IMR-90 (cell line): ENCODE results near the gene RCL1. TPM values are rescaled to one million over a fixed set of nuclear protein-coding genes. Genes with fewer than 3 reads are reported as not detected.

ENCODE experiments used
- ATAC-seq: fragments of 200-7000 bp; cut with Tn5 transposase; 2 replicates; pipeline ENCODE4 v1.9.1; 2020; ENCODE audit warnings: low read depth, mild to moderate bottlenecking, moderate library complexity
- BruUV-seq: library from RNA; stranded (reverse); fragments of 400-500 nt; replicated peaks from 2 replicates; lab custom pipeline; 2021; lab: Mats Ljungman, UMichigan
- CTCF ChIA-PET: fragments of 300-600 bp; formaldehyde crosslinking; extraction: SDS; loops from one replicate; lab custom pipeline; 2021; ENCODE audit warnings: antibody characterized with exemption; lab: Yijun Ruan, JAX
- POLR2A ChIA-PET: fragments of 300-600 bp; sonication (Branson Sonifier 250); formaldehyde crosslinking; loops from one replicate; lab custom pipeline; 2022; ENCODE audit warnings: antibody characterized with exemption; ENCODE audit not compliant: unreplicated experiment; lab: Charles Lee
- DNase-seq: peaks from one replicate; pipeline ENCODE4 v3.0.0; 2013
- H2AFZ ChIP-seq: replicated peaks from 2 replicates; pipeline ENCODE3; 2013; ENCODE audit warnings: low read length, mild to moderate bottlenecking; ENCODE audit not compliant: poor library complexity
- H2AK5ac ChIP-seq: 2 replicates; pipeline ENCODE4 v1.6.1; 2013; ENCODE audit warnings: low read depth, low read length, inconsistent platforms
- H2AK9ac ChIP-seq: replicated peaks from 2 replicates; pipeline ENCODE3; 2013; ENCODE audit warnings: mild to moderate bottlenecking, low read depth, low read length, moderate library complexity; ENCODE audit not compliant: poor library complexity
- H2BK120ac ChIP-seq: 2 replicates; pipeline ENCODE4 v1.6.1; 2013; ENCODE audit warnings: low read depth, low read length, inconsistent platforms
- H2BK15ac ChIP-seq: 3 replicates; pipeline ENCODE4 v1.6.1; 2013; ENCODE audit warnings: low read depth, low read length, inconsistent platforms
- H2BK20ac ChIP-seq: 2 replicates; pipeline ENCODE4 v1.6.1; 2013; ENCODE audit warnings: low read depth, mild to moderate bottlenecking, inconsistent platforms, low read length, moderate library complexity
- H2BK5ac ChIP-seq: 2 replicates; pipeline ENCODE4 v1.6.1; 2013; ENCODE audit warnings: mild to moderate bottlenecking, low read depth, low read length, inconsistent platforms; ENCODE audit not compliant: poor library complexity, severe bottlenecking
- H3K14ac ChIP-seq: replicated peaks from 2 replicates; pipeline ENCODE4 v1.6.1; 2013; ENCODE audit warnings: low read depth, low read length, inconsistent platforms
- H3K18ac ChIP-seq: 2 replicates; pipeline ENCODE4 v1.6.1; 2013; ENCODE audit warnings: low read depth, low read length, control low read depth
- H3K23ac ChIP-seq: 2 replicates; pipeline ENCODE4 v1.6.1; 2013; ENCODE audit warnings: low read depth, low read length, inconsistent platforms
- H3K27ac ChIP-seq: 2 replicates; pipeline ENCODE4 v1.5.1; 2013; ENCODE audit warnings: mild to moderate bottlenecking, control low read depth, low read length; ENCODE audit not compliant: insufficient read depth
- H3K27me3 ChIP-seq: 2 replicates; pipeline ENCODE4 v1.6.1; 2013; ENCODE audit warnings: low read length; ENCODE audit not compliant: control insufficient read depth, insufficient read depth
- H3K36me3 ChIP-seq: 2 replicates; pipeline ENCODE4 v1.6.1; 2013; ENCODE audit warnings: low read length, mixed read lengths; ENCODE audit not compliant: control insufficient read depth, insufficient read depth
- H3K4ac ChIP-seq: 2 replicates; pipeline ENCODE4 v1.6.1; 2013; ENCODE audit warnings: low read depth, low read length, inconsistent platforms
- H3K4me1 ChIP-seq: 2 replicates; pipeline ENCODE4 v1.6.1; 2013; ENCODE audit warnings: low read length, mixed read lengths; ENCODE audit not compliant: control insufficient read depth, insufficient read depth
- H3K4me2 ChIP-seq: 2 replicates; pipeline ENCODE4 v1.6.1; 2013; ENCODE audit warnings: low read depth, mild to moderate bottlenecking, control low read depth, low read length, moderate library complexity
- H3K4me3 ChIP-seq: 2 replicates; pipeline ENCODE4 v1.5.1; 2013; ENCODE audit warnings: low read depth, mild to moderate bottlenecking, control low read depth, low read length, moderate library complexity; ENCODE audit not compliant: insufficient read depth
- H3K56ac ChIP-seq: 2 replicates; pipeline ENCODE4 v1.6.1; 2013; ENCODE audit warnings: low read length, inconsistent platforms; ENCODE audit not compliant: insufficient read depth; ENCODE audit errors: extremely low read depth
- H3K79me1 ChIP-seq, 2 experiments: 2 replicates each; pipeline ENCODE4 v1.6.1; 2013; ENCODE audit warnings: low read length in 2 of 2, inconsistent platforms in 1 of 2, low read depth in 1 of 2
- H3K9ac ChIP-seq: 2 replicates; pipeline ENCODE4 v1.6.1; 2013; ENCODE audit warnings: low read depth, low read length, control low read depth
- H3K9me1 ChIP-seq: 2 replicates; pipeline ENCODE4 v1.6.1; 2013; ENCODE audit warnings: low read length, inconsistent platforms; ENCODE audit not compliant: insufficient read depth
- H3K9me3 ChIP-seq: 2 replicates; pipeline ENCODE4 v1.6.1; 2013; ENCODE audit warnings: low read length; ENCODE audit not compliant: control insufficient read depth, insufficient read depth
- H4K20me1 ChIP-seq: 2 replicates; pipeline ENCODE4 v1.6.1; 2013; ENCODE audit warnings: low read length, inconsistent platforms; ENCODE audit not compliant: insufficient read depth
- H4K5ac ChIP-seq: 2 replicates; pipeline ENCODE4 v1.6.1; 2013; ENCODE audit warnings: mild to moderate bottlenecking, low read depth, low read length, control low read depth
- H4K8ac ChIP-seq, 2 experiments: 2 replicates each; pipeline ENCODE4 v1.6.1; 2013; ENCODE audit warnings: low read depth in 2 of 2, low read length in 2 of 2, control low read depth in 1 of 2, inconsistent platforms in 1 of 2
- H4K91ac ChIP-seq: 2 replicates; pipeline ENCODE4 v1.6.1; 2013; ENCODE audit warnings: low read depth, low read length, inconsistent platforms; ENCODE audit not compliant: insufficient read depth
- BHLHE40 ChIP-seq: fragments of 150-350 bp; IDR thresholded peaks from 2 replicates; pipeline ENCODE4 v1.6.1; 2016; ENCODE audit warnings: mild to moderate bottlenecking, low read depth, low read length
- CEBPB ChIP-seq: IDR thresholded peaks from 2 replicates; pipeline ENCODE4 v1.6.1; 2012; ENCODE audit warnings: low read depth, low read length, improper control_type of control experiment
- CHD1 ChIP-seq: IDR thresholded peaks from 2 replicates; pipeline ENCODE4 v1.6.1; 2012; ENCODE audit warnings: low read depth, low read length, improper control_type of control experiment
- FOS ChIP-seq: fragments of 150-350 bp; IDR thresholded peaks from 2 replicates; pipeline ENCODE4 v1.6.1; 2016; ENCODE audit warnings: low read depth, low read length
- MAFK ChIP-seq: IDR thresholded peaks from 2 replicates; pipeline ENCODE4 v1.6.1; 2012; ENCODE audit warnings: low read depth, low read length, improper control_type of control experiment
- MAZ ChIP-seq: IDR thresholded peaks from 2 replicates; pipeline ENCODE4 v1.6.1; 2012; ENCODE audit warnings: low read depth, mild to moderate bottlenecking, low read length, improper control_type of control experiment, moderate library complexity, borderline replicate concordance
- MXI1 ChIP-seq: IDR thresholded peaks from 2 replicates; pipeline ENCODE4 v1.6.1; 2012; ENCODE audit warnings: low read depth, mild to moderate bottlenecking, low read length, moderate library complexity, borderline replicate concordance
- NFE2L2 ChIP-seq: fragments of 150-350 bp; IDR thresholded peaks from 2 replicates; pipeline ENCODE4 v1.6.1; 2016; ENCODE audit warnings: low read depth, mild to moderate bottlenecking, low read length
- POLR2A ChIP-seq: IDR thresholded peaks from 2 replicates; pipeline ENCODE4 v1.6.1; 2012; ENCODE audit warnings: mild to moderate bottlenecking, low read depth, low read length
- RAD21 ChIP-seq: IDR thresholded peaks from 2 replicates; pipeline ENCODE4 v1.6.1; 2012; ENCODE audit warnings: low read length, improper control_type of control experiment
- RCOR1 ChIP-seq: IDR thresholded peaks from 2 replicates; pipeline ENCODE4 v1.6.1; 2012; ENCODE audit warnings: mild to moderate bottlenecking, low read length, improper control_type of control experiment; ENCODE audit not compliant: insufficient replicate concordance
- RFX5 ChIP-seq: IDR thresholded peaks from 2 replicates; pipeline ENCODE4 v1.8.0; 2012; ENCODE audit warnings: low read depth, mild to moderate bottlenecking, low read length, moderate library complexity
- SMC3 ChIP-seq: fragments of 150-350 bp; IDR thresholded peaks from 2 replicates; pipeline ENCODE4 v1.6.1; 2016; ENCODE audit warnings: low read depth, mild to moderate bottlenecking, antibody characterized with exemption, low read length, moderate library complexity
- WGBS, 2 experiments: methylation state at CpG; one replicate each; pipeline versions ENCODE4 v1.1.5 to v1.1.7; 2013; ENCODE audit warnings: missing lambda C conversion rate in 2 of 2; ENCODE audit not compliant: insufficient read length in 1 of 2; ENCODE audit errors: extremely low coverage in 2 of 2; 5-methylcytosine and 5-hydroxymethylcytosine counted together
- dilution Hi-C: fragments of 300-500 bp; cut with HindIII; formaldehyde crosslinking; loops from one replicate; pipeline ENCODE4 v1.14.3; 2018; ENCODE audit warnings: low sequenced_read_pairs; ENCODE audit not compliant: unreplicated experiment
- in situ Hi-C: fragments of 300-500 bp; cut with MboI; formaldehyde crosslinking; loops from 3 replicates; pipeline ENCODE4 v1.14.3; 2019; ENCODE audit warnings: low sequenced_read_pairs, inconsistent platforms, mixed read lengths
- intact Hi-C: fragments of 100-400 bp; cut with micrococcal nuclease; formaldehyde crosslinking; loops from 2 replicates; pipeline ENCODE4 v1.10.0; 2022
- polyA plus RNA-seq, 3 experiments: library from polyadenylated mRNA; depleted of rRNA; stranded (reverse); fragments of >200 nt; gene quantifications; 2 replicates each; pipeline ENCODE4 v1.2.3, GENCODE V29; 2012; ENCODE audit warnings: low replicate concordance in 1 of 3
- total RNA-seq: library from RNA; depleted of rRNA; stranded (reverse); fragments of >200 nt; gene quantifications from 2 replicates; pipeline ENCODE4 v1.2.3, GENCODE V29; 2012
- TF ChIP-seq, protein P1 (sequence below): conservative IDR thresholded peaks from 2 replicates; pipeline ENCODE4 v1.5.1; 2012; ENCODE audit warnings: mild to moderate bottlenecking, low read depth, low read length, improper control_type of control experiment
- TF ChIP-seq, protein P2 (sequence below): fragments of 150-350 bp; IDR thresholded peaks from 2 replicates; pipeline ENCODE4 v1.6.1; 2017; ENCODE audit warnings: mild to moderate bottlenecking, antibody characterized with exemption, low read length, low read depth
- TF ChIP-seq, protein P3 (sequence below): fragments of 150-350 bp; IDR thresholded peaks from 2 replicates; pipeline ENCODE4 v1.6.1; 2016; ENCODE audit warnings: low read depth, mild to moderate bottlenecking, low read length, moderate library complexity, borderline replicate concordance

Gene RCL1
- total and polyA plus RNA-seq, 2 of the 4 experiments (the other 2 are of a cell fraction) = 12.3 to 13.8 TPM

DNA sequence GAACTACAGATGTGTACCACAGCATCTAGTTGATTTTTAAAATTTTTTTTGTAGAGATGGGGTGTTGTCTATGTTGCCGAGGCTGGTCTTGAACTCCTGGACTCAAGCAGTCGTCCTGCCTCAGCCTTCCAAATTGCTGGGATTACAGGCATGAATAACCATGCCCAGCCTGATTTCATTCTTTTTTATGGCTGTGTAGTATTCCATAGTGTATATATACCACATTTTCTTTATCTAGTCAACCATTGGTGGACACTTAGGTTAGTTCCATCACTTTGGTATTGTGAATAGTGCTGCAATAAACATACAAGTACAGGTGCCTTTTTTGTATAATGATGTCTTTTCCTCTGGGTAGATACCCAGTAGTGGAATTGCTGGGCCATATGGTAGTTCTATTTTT is 3.8 kb downstream of the RCL1 start:
- H4K20me1 ChIP-seq = no peaks in the 10 kb centered on the region
- no peak overlapping the region for H4K5ac ChIP-seq
- no peak overlapping the region for H2AK9ac ChIP-seq
- TF ChIP-seq CEBPB = no peak
- TF ChIP-seq BHLHE40 = no peak
- TF ChIP-seq CHD1 = no peak
- no peak for TF ChIP-seq RCOR1
- TF ChIP-seq, protein P1, sequence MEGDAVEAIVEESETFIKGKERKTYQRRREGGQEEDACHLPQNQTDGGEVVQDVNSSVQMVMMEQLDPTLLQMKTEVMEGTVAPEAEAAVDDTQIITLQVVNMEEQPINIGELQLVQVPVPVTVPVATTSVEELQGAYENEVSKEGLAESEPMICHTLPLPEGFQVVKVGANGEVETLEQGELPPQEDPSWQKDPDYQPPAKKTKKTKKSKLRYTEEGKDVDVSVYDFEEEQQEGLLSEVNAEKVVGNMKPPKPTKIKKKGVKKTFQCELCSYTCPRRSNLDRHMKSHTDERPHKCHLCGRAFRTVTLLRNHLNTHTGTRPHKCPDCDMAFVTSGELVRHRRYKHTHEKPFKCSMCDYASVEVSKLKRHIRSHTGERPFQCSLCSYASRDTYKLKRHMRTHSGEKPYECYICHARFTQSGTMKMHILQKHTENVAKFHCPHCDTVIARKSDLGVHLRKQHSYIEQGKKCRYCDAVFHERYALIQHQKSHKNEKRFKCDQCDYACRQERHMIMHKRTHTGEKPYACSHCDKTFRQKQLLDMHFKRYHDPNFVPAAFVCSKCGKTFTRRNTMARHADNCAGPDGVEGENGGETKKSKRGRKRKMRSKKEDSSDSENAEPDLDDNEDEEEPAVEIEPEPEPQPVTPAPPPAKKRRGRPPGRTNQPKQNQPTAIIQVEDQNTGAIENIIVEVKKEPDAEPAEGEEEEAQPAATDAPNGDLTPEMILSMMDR = no peak
- TF ChIP-seq RFX5 = no peak
- no peak for TF ChIP-seq RAD21
- TF ChIP-seq FOS = no peak
- no peak for TF ChIP-seq NFE2L2
- TF ChIP-seq SMC3 = no peak
- TF ChIP-seq, protein P2, sequence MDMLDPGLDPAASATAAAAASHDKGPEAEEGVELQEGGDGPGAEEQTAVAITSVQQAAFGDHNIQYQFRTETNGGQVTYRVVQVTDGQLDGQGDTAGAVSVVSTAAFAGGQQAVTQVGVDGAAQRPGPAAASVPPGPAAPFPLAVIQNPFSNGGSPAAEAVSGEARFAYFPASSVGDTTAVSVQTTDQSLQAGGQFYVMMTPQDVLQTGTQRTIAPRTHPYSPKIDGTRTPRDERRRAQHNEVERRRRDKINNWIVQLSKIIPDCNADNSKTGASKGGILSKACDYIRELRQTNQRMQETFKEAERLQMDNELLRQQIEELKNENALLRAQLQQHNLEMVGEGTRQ = no peak
- TF ChIP-seq MXI1 = no peak
- TF ChIP-seq, protein P3, sequence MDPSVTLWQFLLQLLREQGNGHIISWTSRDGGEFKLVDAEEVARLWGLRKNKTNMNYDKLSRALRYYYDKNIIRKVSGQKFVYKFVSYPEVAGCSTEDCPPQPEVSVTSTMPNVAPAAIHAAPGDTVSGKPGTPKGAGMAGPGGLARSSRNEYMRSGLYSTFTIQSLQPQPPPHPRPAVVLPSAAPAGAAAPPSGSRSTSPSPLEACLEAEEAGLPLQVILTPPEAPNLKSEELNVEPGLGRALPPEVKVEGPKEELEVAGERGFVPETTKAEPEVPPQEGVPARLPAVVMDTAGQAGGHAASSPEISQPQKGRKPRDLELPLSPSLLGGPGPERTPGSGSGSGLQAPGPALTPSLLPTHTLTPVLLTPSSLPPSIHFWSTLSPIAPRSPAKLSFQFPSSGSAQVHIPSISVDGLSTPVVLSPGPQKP = no peak
- TF ChIP-seq MAZ = no peak
- no peak for TF ChIP-seq MAFK
- TF ChIP-seq POLR2A = no peak
- whole genome bisulfite sequencing, 2 experiments = no CpG with 5 or more reads among the region's 2 CpGs
- H2AK5ac ChIP-seq = no peak overlapping the region
- ATAC-seq (no peak), DNase-seq (no peak)
- H2BK15ac ChIP-seq = no peak overlapping the region
- H2BK5ac ChIP-seq = no peak overlapping the region
- H3K14ac ChIP-seq = no peak overlapping the region
- no peak overlapping the region for H3K4me2 ChIP-seq
- H3K79me1 ChIP-seq = peaks cover 25 to 50% of the 10 kb centered on the region in 2 experiments
- H3K27ac ChIP-seq = no peak overlapping the region
- no peak overlapping the region for H3K56ac ChIP-seq
- H3K23ac ChIP-seq = no peak overlapping the region
- H2AFZ ChIP-seq = no peak overlapping the region
- dilution Hi-C loops = no loop called here
- H3K36me3 ChIP-seq = no peaks in the 10 kb centered on the region
- no TSS peak for BruUV-seq
- no peak overlapping the region for H2BK120ac ChIP-seq
- intact Hi-C loops = loop anchor here (2.0 to 10.0 kb wide), 2 partner anchors 34 to 128 kb away; no protein-coding TSS in a partner anchor
- H3K9ac ChIP-seq = no peak overlapping the region
- ChIA-PET POLR2A (no interaction called here), CTCF (interaction anchor here (0.7 kb wide), 1 partner anchor 35 kb away, joined by 4 read pairs; no protein-coding TSS in a partner anchor)
- in situ Hi-C loops = no loop called here
- no peak overlapping the region for H3K4me3 ChIP-seq
- no peak overlapping the region for H3K18ac ChIP-seq
- peaks cover 3% of the 10 kb centered on the region; the same call in 1 of the 2 replicates for H3K4me1 ChIP-seq
- peaks cover 6% of the 10 kb centered on the region for H3K9me1 ChIP-seq
- H4K8ac ChIP-seq = no peak overlapping the region
- no peaks in the 10 kb centered on the region for H3K27me3 ChIP-seq
- no peak overlapping the region for H4K91ac ChIP-seq
- no peak overlapping the region for H2BK20ac ChIP-seq
- no peaks in the 10 kb centered on the region for H3K9me3 ChIP-seq
- no peak overlapping the region for H3K4ac ChIP-seq
